ENCODE data around the gene SCAI. TPM values are rescaled to one million over a fixed set of nuclear protein-coding genes. Genes with fewer than 3 reads are reported as not detected.
"Not testable (repeated sequence)": the region's sequence is repeated elsewhere in the genome, so short reads cannot be mapped to it uniquely, and the experiment has no call there.

The SCAI gene
- total RNA-seq, 1 donor, result 9.1 TPM

DNA sequence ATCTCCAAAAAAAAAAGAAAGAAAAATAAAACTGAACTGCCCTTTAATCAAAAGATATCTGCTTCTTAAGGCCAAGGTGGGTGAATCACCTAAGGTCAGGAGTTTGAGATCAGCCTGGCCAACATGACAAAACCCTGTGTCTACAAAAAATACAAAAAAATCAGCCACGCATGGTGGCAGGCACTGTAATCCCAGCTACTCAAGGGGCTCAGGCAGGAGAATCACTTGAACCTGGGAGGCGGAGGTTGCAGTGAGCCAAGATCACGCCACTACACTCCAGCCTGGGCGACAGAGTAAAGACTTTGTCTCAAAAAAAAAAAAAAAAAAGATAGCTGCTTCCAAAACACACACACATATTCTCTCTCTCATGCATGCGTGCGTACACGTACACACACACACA is 17.8 kb downstream of the SCAI start:
- no peak for DNase-seq (ENCODE audit: low read depth)
- H3K4me3 ChIP-seq (ENCODE audit: low read depth, low read length), result no peak overlapping the region
- TF ChIP-seq CTCF (IDR thresholded peaks at IDR 0.05; ENCODE audit: insufficient read depth, low read depth, low read length), result no peak

DNA sequence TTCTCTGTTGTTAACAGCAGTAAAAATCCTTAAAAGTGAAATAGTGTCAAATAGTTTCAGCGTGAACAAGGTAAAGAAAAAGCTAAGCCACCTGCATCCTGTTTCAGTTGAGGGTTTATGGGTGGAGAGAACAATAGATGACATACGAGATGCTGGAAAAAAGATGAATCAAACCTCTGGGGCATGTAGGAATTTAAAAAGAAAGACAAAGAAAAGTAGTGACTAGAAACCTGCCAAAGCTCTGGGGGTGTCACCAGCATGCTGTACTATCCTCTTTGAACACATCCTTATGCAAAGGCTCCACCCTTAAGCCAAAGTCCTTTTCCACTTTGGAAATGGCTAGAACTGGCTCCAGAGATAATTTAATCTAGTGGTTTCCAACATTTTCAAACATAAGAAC is 22.2 kb downstream of the SCAI start:
- TF ChIP-seq CTCF (IDR thresholded peaks at IDR 0.05; ENCODE audit: insufficient read depth, low read depth, low read length), result no peak
- H3K4me3 ChIP-seq (ENCODE audit: low read depth, low read length), result no peak overlapping the region
- no peak for DNase-seq (ENCODE audit: low read depth)

DNA sequence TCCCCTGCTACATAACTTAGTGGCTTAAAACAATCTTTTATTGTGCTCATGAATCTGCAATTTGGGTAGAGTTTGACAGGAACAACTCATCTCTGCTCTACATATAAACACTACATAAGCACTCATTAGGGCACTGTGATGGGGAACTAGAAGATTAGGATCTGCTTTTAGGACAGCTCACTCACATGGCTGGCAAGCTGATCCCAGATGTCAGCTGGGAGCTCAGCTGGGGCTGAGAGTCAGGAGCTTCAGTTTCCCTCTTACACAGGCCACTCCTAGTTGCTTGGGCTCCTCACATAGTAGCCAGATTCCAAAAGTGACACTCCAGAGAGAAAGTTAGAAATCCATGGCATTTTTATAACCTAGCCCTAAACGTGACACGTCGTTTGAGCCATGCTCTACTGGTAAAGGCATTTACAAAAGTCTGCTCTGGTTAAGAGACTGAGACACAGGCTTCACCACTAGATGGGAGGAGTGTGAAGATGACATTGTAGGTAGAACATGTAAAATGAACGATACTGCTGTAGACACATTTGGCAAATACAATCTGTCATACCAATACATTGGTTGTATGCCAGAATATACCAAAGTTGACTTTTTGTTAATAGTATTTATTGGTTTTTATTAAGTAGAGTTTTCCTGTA is 23.6 kb downstream of the SCAI start:
- no peak overlapping the region for H3K4me3 ChIP-seq (ENCODE audit: low read depth, low read length)
- DNase-seq (ENCODE audit: low read depth), result peak; percentile 63
- TF ChIP-seq CTCF (IDR thresholded peaks at IDR 0.05; ENCODE audit: insufficient read depth, low read depth, low read length), result peak; percentile 46

- DNase-seq (ENCODE audit: low read depth); H3K4me3 ChIP-seq (ENCODE audit: low read depth, low read length): not testable (repeated sequence)
These were observed 24.6 kb downstream of the SCAI start for GRCh38 chr9:125118696-125119095.

DNA sequence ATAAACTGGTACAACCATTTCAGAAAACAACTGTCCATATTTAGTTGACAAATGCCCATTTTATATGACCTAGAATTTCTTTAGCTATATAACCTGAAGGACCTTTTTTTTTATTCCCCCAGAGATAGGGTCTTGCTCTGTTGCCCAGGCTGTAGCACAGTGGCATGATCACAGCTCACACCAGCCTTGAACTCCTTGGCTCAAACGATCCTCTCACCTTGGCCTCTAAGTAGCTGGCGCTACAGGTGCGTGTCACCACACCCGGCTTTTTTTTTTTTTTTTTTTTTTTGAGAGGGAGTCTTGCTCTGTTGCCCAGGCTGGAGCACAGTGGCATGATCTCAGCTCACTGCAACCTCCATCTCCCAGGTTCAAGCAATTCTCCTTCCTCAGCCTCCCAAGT is 28.8 kb downstream of the SCAI start:
- DNase-seq (ENCODE audit: low read depth); H3K4me3 ChIP-seq (ENCODE audit: low read depth, low read length): not testable (repeated sequence)

GRCh38 chr9:125110464-125110863 is 32.9 kb downstream of the SCAI start:
- no peak for DNase-seq (ENCODE audit: low read depth)
- no peak for TF ChIP-seq CTCF (IDR thresholded peaks at IDR 0.05; ENCODE audit: insufficient read depth, low read depth, low read length)
- H3K4me3 ChIP-seq (ENCODE audit: low read depth, low read length), result no peak overlapping the region

DNA sequence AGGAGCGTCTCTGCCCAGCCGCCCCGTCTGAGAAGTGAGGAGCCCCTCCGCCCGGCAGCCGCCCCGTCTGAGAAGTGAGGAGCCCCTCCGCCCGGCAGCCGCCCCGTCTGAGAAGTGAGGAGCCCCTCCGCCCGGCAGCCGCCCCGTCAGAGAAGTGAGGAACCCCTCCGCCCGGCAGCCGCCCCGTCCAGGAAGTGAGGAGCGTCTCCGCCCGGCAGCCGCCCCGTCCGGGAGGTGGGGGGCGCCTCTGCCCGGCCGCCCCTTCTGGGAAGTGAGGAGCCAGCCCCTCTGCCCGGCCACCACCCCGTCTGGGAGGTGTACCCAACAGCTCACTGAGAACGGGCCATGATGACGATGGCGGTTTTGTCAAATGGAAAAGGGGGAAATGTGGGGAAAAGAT is 34.8 kb downstream of the SCAI start:
- not testable (repeated sequence) for H3K4me3 ChIP-seq (ENCODE audit: low read depth, low read length); DNase-seq (ENCODE audit: low read depth)

GRCh38 chr9:125106285-125106893 is 36.9 kb downstream of the SCAI start:
- H3K4me3 ChIP-seq (ENCODE audit: low read depth, low read length), result no peak overlapping the region
- no peak for TF ChIP-seq CTCF (IDR thresholded peaks at IDR 0.05; ENCODE audit: insufficient read depth, low read depth, low read length)
- DNase-seq (ENCODE audit: low read depth), result peak; percentile 66
